Heart right ventricle (tissue), 16 donors: ENCODE results near the gene PGAM2. TPM values are rescaled to one million over a fixed set of nuclear protein-coding genes. Genes with fewer than 3 reads are reported as not detected.
A peak's percentile ranks its signal among the peaks of the same experiment; 100 is the strongest.

Source experiments
- ATAC-seq, 8 donors: fragments of 200-7000 bp; cut with Tn5 transposase; one replicate each; pipeline ENCODE4 v1.9.1; 2020; ENCODE audit warnings: mild to moderate bottlenecking in 8 of 8, moderate library complexity in 8 of 8, moderate number of reproducible peaks in 1 of 8
- DNase-seq, 2 donors: peaks; one replicate each; pipeline ENCODE4 v3.0.0-alpha.2; 2020
- H3K27ac ChIP-seq, 10 donors: fragments of 200-600 bp; sonication (generic) in 2 of 10; one replicate each; pipeline versions ENCODE4 v1.5.0 to v1.8.0; 2020 to 2022; ENCODE audit warnings: mild to moderate bottlenecking in 3 of 10
- H3K27me3 ChIP-seq, 7 donors: fragments of 200-600 bp; one replicate each; pipeline ENCODE4 v1.8.0; 2021 to 2022; ENCODE audit warnings: mild to moderate bottlenecking in 2 of 7
- H3K36me3 ChIP-seq, 9 donors: fragments of 200-600 bp; sonication (generic) in 1 of 9; one replicate each; pipeline versions ENCODE4 v1.5.0 to v1.8.0; 2020 to 2022; ENCODE audit warnings: mild to moderate bottlenecking in 2 of 9
- H3K4me1 ChIP-seq, 9 donors: fragments of 200-600 bp; sonication (generic) in 1 of 9; one replicate each; pipeline versions ENCODE4 v1.5.0 to v1.8.0; 2020 to 2022; ENCODE audit warnings: mild to moderate bottlenecking in 4 of 9
- H3K4me3 ChIP-seq, 10 donors: fragments of 200-600 bp; sonication (generic) in 2 of 10; one replicate each; pipeline versions ENCODE4 v1.5.0 to v1.8.0; 2020 to 2022; ENCODE audit warnings: mild to moderate bottlenecking in 7 of 10, moderate library complexity in 2 of 10
- H3K9me3 ChIP-seq, 11 donors: fragments of 200-600 bp in 10 of 11; sonication (generic) in 2 of 11; one replicate each; pipeline versions ENCODE4 v1.5.0 to v1.8.0; 2013 to 2022; ENCODE audit warnings: mild to moderate bottlenecking in 2 of 11, control low read depth in 1 of 11, moderate library complexity in 1 of 11
- WGBS, 2 donors: extraction: QIAGEN DNeasy Blood & Tissue Kit; methylation state at CpG; one replicate each; pipeline ENCODE4 v1.1.7; 2013; ENCODE audit warnings: inconsistent platforms in 1 of 2; 5-methylcytosine and 5-hydroxymethylcytosine counted together
- intact Hi-C, 10 donors: fragments of 100-400 bp; cut with DNase I; formaldehyde crosslinking; loops; one replicate each; pipeline versions ENCODE4 v1.11.1 to v1.14.2; 2022
- polyA plus RNA-seq, 2 donors: library from polyadenylated mRNA; stranded (reverse); fragments of 200-250 nt; gene quantifications; one replicate each; pipeline ENCODE4 v1.2.3, GENCODE V29; 2013
- total RNA-seq, 10 donors: library from RNA; stranded (reverse); fragmentation: NEBNext Ultra II Directional in 3 of 10; extraction: Animal tissue kit (Norgen Biotek cat#: 25700) in 3 of 10; gene quantifications; one replicate each; pipeline versions ENCODE4 v1.2.1 to v1.2.4, GENCODE V29; 2021 to 2023
- TF ChIP-seq, protein P1 (sequence below), 9 donors: fragments of 200-600 bp; sonication (generic) in 2 of 9; IDR thresholded peaks; one replicate each; pipeline versions ENCODE4 v1.5.0 to v1.8.0; 2021 to 2022; ENCODE audit warnings: antibody characterized with exemption in 9 of 9, mild to moderate bottlenecking in 5 of 9, moderate library complexity in 1 of 9
- donor health status: Arrhythmogenic right ventricular cardiomyopathy.
- donor health status: ischemic (EF 13 %, LVEDD 7.1; RV severe dilation, severe dysfunction).
- donor health status: healthy with polysubstance abuse.
- donor health status: DM: no; HTN: yes; CAD: no.
- donor health status: DM: no; HTN: no; CAD: no.
- donor health status: ischemic (EF 25% LVEDD 6.9; RV normal size, moderate dysfunction).
- donor health status: ischemic (EF 25% LVEDD 5.7; RV mildly dilated, moderate dysfunction).
- donor health status: healthy.
- donor health status: DM: yes; HTN: yes; CAD: no.
- donor health status: Ischemic cardiomyopathy.
- donor health status: ischemic (EF 35%, LVEDD 5.7; RV mildly dilated, moderate dysfunction).
- donor health status: nonischemic (EF 11% LVEDD 7.7; RV severe dilation, severe dysfunction).
- donor health status: DM: yes; HTN: yes; CAD: no.
- donor health status: PGD.
- donor health status: ischemic (EF 29% LVEDD 5.4; RV normal size, mild dysfunction).
- donor health status: nonischemic (EF 23%, LVEDD 6.1; RV moderate dilation, normal function).

The PGAM2 gene
- total and polyA plus RNA-seq, 12 donors = 367 to 2,327 (median 557) TPM

DNA sequence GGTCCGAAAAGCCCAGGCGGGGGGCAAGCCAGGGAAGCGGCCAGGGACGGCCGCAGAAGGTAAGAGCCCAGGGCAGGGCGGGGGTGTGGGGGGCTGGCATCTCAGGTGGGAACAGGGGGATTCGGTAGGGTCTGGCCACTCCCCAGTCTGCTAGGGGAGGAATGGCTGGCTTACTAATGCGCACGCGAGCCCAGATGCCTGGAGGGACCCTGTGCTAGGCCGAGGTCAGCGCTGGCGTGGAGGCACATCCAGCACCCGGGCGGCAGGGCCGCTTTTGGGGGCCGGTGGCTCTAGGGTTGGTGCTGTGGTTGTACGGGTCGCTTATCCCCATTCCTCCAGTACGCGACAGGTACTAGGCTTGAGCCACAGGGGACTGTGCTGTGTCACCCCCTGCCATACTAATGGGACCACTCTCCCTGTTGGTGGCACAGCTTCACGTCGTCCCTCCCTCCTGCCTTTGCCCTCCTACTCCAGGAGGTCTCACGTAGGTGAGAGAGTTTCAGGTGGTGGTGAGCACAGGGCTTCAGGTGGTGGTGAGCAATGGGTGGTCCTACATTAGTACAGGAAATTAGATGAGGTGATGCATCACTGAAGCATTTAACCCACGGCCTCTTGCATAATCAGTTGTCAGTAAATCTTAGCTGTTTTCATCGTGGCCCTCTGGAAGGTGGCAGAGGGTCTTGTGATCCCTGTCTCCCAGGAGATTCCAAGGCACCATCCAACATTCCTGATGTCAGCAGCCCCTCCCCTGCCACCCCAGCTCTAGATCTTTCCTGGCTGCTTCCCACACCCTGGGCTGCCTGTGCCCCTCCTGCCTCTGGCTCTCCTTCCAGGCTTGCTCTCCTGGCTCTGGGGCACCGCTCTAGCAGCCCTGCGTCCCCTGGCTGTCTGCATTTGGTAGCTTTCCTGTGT is 39.7 kb upstream of the PGAM2 start:
- no peaks in the 10 kb centered on the region for H3K9me3 ChIP-seq
- peaks cover 0 to 29% (median 0%) of the 10 kb centered on the region in 9 donors for H3K36me3 ChIP-seq
- peak overlapping the region in 9 of 10 donors; percentile 54 to 91 (median 80) for H3K27ac ChIP-seq
- H3K4me1 ChIP-seq = peaks cover 3 to 57% (median 20%) of the 10 kb centered on the region in 9 donors
- TF ChIP-seq, protein P1, sequence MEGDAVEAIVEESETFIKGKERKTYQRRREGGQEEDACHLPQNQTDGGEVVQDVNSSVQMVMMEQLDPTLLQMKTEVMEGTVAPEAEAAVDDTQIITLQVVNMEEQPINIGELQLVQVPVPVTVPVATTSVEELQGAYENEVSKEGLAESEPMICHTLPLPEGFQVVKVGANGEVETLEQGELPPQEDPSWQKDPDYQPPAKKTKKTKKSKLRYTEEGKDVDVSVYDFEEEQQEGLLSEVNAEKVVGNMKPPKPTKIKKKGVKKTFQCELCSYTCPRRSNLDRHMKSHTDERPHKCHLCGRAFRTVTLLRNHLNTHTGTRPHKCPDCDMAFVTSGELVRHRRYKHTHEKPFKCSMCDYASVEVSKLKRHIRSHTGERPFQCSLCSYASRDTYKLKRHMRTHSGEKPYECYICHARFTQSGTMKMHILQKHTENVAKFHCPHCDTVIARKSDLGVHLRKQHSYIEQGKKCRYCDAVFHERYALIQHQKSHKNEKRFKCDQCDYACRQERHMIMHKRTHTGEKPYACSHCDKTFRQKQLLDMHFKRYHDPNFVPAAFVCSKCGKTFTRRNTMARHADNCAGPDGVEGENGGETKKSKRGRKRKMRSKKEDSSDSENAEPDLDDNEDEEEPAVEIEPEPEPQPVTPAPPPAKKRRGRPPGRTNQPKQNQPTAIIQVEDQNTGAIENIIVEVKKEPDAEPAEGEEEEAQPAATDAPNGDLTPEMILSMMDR (IDR thresholded peaks at IDR 0.05) = no peak
- intact Hi-C loops = no loop called here
- DNase-seq = no peak
- peak overlapping the region; percentile 38 to 66 (median 60) for H3K4me3 ChIP-seq
- 43 to 44% methylated on average over 28 of the region's 28 CpGs for WGBS, 2 donors
- H3K27me3 ChIP-seq = peaks cover 0 to 26% (median 0%) of the 10 kb centered on the region in 7 donors
- peak in 6 of 8 donors; percentile 14 to 48 (median 23) for ATAC-seq

DNA sequence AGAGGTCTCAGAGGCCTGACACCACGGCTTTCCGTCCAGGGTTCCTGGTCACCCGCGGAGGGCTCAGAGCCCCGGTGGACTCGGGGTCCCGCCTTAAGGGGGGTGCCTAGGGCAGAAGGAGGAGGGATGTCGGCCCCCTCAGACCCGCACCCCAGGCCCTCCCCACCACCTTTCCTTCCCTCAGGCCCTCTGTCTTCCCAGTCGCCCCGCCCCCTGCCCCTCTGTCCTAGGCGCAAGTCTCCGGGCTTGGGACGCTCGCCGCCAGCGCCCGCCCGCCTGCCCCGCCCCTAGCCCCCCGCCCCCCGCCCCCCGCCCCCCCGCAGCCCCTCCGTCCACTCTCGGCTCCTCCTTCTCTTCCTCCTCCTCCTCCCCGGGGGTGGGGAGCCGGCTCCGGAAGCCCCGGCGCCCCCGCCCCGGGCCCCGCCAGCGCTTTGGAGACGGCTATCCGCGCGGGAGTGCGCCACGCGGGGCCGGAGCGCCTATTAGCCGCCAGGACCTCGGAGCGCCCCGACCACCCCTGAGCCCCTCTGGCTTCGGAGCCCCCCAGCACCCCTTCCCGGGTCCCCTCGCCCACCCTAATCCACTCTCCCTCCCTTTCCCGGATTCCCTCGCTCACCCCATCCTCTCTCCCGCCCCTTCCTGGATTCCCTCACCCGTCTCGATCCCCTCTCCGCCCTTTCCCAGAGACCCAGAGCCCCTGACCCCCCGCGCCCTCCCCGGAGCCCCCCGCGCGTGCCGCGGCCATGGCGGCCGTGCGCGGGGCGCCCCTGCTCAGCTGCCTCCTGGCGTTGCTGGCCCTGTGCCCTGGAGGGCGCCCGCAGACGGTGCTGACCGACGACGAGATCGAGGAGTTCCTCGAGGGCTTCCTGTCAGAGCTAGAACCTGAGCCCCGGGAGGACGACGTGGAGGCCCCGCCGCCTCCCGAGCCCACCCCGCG is 38.8 kb upstream of the PGAM2 start, which contains the start of gene AEBP1:
Gene AEBP1 (plus strand): TSS at position 423 of the 937 bp plus-strand sequence. CDS start 321 bp downstream, at position 744.
- intact Hi-C loops = no loop called here
- H3K4me3 ChIP-seq = peak within 1 kb of the TSS; percentile 38 to 66 (median 60)
- TF ChIP-seq, protein P1 (IDR thresholded peaks at IDR 0.05) = peak in 1 of 9 donors; percentile 7
- peak within 1 kb of the TSS; percentile 1 to 91 (median 80) for H3K27ac ChIP-seq
- peaks cover 3 to 65% (median 20%) of the 10 kb centered on the region in 9 donors for H3K4me1 ChIP-seq
- peak in 1 of 2 donors; percentile 44 for DNase-seq
- H3K36me3 ChIP-seq = peaks cover 0 to 22% (median 0%) of the 10 kb centered on the region in 9 donors
- H3K27me3 ChIP-seq = peaks cover 0 to 26% (median 0%) of the 10 kb centered on the region in 7 donors
- no peaks in the 10 kb centered on the region for H3K9me3 ChIP-seq
- peak in 7 of 8 donors; percentile 22 to 63 (median 35) for ATAC-seq
- WGBS, 2 donors = 5 to 8% methylated on average over 43 to 87 of the region's 87 CpGs

GRCh38 chr7:44103566-44103922 is 38.2 kb upstream of the PGAM2 start:
- H3K9me3 ChIP-seq = no peaks in the 10 kb centered on the region
- H3K27me3 ChIP-seq = peaks cover 0 to 26% (median 0%) of the 10 kb centered on the region in 7 donors
- intact Hi-C loops = no loop called here
- 73 to 81% methylated on average over 8 of the region's 8 CpGs for WGBS, 2 donors
- TF ChIP-seq, protein P1 (IDR thresholded peaks at IDR 0.05) = no peak
- ATAC-seq = no peak
- H3K4me1 ChIP-seq = peaks cover 3 to 68% (median 20%) of the 10 kb centered on the region in 9 donors
- peak overlapping the region; percentile 1 to 91 (median 72) for H3K27ac ChIP-seq
- peaks cover 0 to 15% (median 0%) of the 10 kb centered on the region in 9 donors for H3K36me3 ChIP-seq
- peak overlapping the region in 5 of 10 donors; percentile 61 to 66 (median 64) for H3K4me3 ChIP-seq
- DNase-seq = no peak
